Liver (tissue), 9 donors: ENCODE measurements around the gene ELF1. TPM values are rescaled to one million over a fixed set of nuclear protein-coding genes. Genes with fewer than 3 reads are reported as not detected.
A peak's percentile ranks its signal among the peaks of the same experiment; 100 is the strongest.

Experiments
- DNase-seq: peaks from one replicate; pipeline ENCODE4 v3.0.0-alpha.2; 2017; ENCODE audit warnings: low spot score
- H3K27ac ChIP-seq, 2 donors: one replicate each; pipeline ENCODE4 v1.7.0; 2013; ENCODE audit warnings: inconsistent platforms in 2 of 2, low read length in 2 of 2, control low read depth in 1 of 2, low read depth in 1 of 2, mild to moderate bottlenecking in 1 of 2
- H3K27me3 ChIP-seq, 4 donors: one replicate each; pipeline versions ENCODE4 v1.6.1 to v1.7.0; 2013; ENCODE audit warnings: low read length in 3 of 4, inconsistent platforms in 1 of 4, mild to moderate bottlenecking in 1 of 4, moderate library complexity in 1 of 4; ENCODE audit not compliant: control insufficient read depth in 4 of 4, insufficient read depth in 4 of 4
- H3K36me3 ChIP-seq, 4 donors: one replicate each; pipeline versions ENCODE4 v1.6.1 to v1.7.0; 2013; ENCODE audit warnings: low read length in 3 of 4, mild to moderate bottlenecking in 3 of 4, low read depth in 1 of 4, moderate library complexity in 1 of 4; ENCODE audit not compliant: control insufficient read depth in 4 of 4, insufficient read depth in 3 of 4
- H3K4me1 ChIP-seq, 4 donors: one replicate each; pipeline versions ENCODE4 v1.6.1 to v1.7.0; 2013; ENCODE audit warnings: low read length in 3 of 4, mild to moderate bottlenecking in 3 of 4, moderate library complexity in 1 of 4; ENCODE audit not compliant: control insufficient read depth in 4 of 4, insufficient read depth in 4 of 4
- H3K4me3 ChIP-seq, 3 donors: one replicate each; pipeline versions ENCODE4 v1.6.1 to v1.7.0; 2013; ENCODE audit warnings: low read length in 3 of 3, control low read depth in 1 of 3, low read depth in 1 of 3, mild to moderate bottlenecking in 1 of 3
- H3K9ac ChIP-seq, 2 donors: one replicate each; pipeline ENCODE4 v1.7.0; 2013; ENCODE audit warnings: low read length in 2 of 2, mild to moderate bottlenecking in 2 of 2, moderate library complexity in 2 of 2, control low read depth in 1 of 2, low read depth in 1 of 2
- H3K9me3 ChIP-seq, 4 donors: one replicate each; pipeline versions ENCODE4 v1.6.1 to v1.7.0; 2013; ENCODE audit warnings: low read length in 3 of 4; ENCODE audit not compliant: control insufficient read depth in 4 of 4
- ATF3 ChIP-seq: IDR thresholded peaks from 2 replicates; pipeline ENCODE4 v1.6.1; 2016; ENCODE audit warnings: antibody characterized with exemption
- EGR1 ChIP-seq, 2 donors: IDR thresholded peaks; 2 replicates each; pipeline ENCODE4 v1.6.1; 2016 to 2018; ENCODE audit warnings: antibody characterized with exemption in 2 of 2, low read depth in 2 of 2
- FOXA1 ChIP-seq: IDR thresholded peaks from 2 replicates; pipeline ENCODE4 v1.6.1; 2016; ENCODE audit warnings: antibody characterized with exemption
- FOXA2 ChIP-seq: IDR thresholded peaks from 2 replicates; pipeline ENCODE4 v1.6.1; 2016; ENCODE audit warnings: antibody characterized with exemption
- GABPA ChIP-seq, 2 donors: IDR thresholded peaks in 1 of 2; conservative IDR thresholded peaks in 1 of 2; 2 replicates each; pipeline ENCODE4 v1.6.1; 2016; ENCODE audit warnings: antibody characterized with exemption in 2 of 2, mild to moderate bottlenecking in 1 of 2, moderate library complexity in 1 of 2
- HNF4A ChIP-seq, 2 donors: conservative IDR thresholded peaks; 2 replicates each; pipeline ENCODE4 v1.6.1; 2016; ENCODE audit warnings: antibody characterized with exemption in 2 of 2, mild to moderate bottlenecking in 2 of 2
- HNF4G ChIP-seq: IDR thresholded peaks from 2 replicates; pipeline ENCODE4 v1.6.1; 2016; ENCODE audit warnings: antibody characterized with exemption
- JUND ChIP-seq, 2 donors: IDR thresholded peaks; 2 replicates each; pipeline ENCODE4 v1.6.1; 2016; ENCODE audit warnings: antibody characterized with exemption in 2 of 2
- RAD21 ChIP-seq, 2 donors: IDR thresholded peaks; 2 replicates each; pipeline ENCODE4 v1.6.1; 2016; ENCODE audit warnings: antibody characterized with exemption in 2 of 2, mild to moderate bottlenecking in 2 of 2
- REST ChIP-seq: IDR thresholded peaks from 2 replicates; pipeline ENCODE4 v1.6.1; 2016; ENCODE audit warnings: antibody characterized with exemption, mild to moderate bottlenecking
- RXRA ChIP-seq, 2 donors: IDR thresholded peaks; 2 replicates each; pipeline ENCODE4 v1.6.1; 2017 to 2018; ENCODE audit warnings: antibody characterized with exemption in 2 of 2, mild to moderate bottlenecking in 1 of 2
- SP1 ChIP-seq: IDR thresholded peaks from 2 replicates; pipeline ENCODE4 v1.6.1; 2018; ENCODE audit warnings: antibody characterized with exemption, mild to moderate bottlenecking
- TAF1 ChIP-seq: conservative IDR thresholded peaks from 2 replicates; pipeline ENCODE4 v1.6.1; 2016; ENCODE audit warnings: antibody characterized with exemption, mild to moderate bottlenecking
- YY1 ChIP-seq: IDR thresholded peaks from 2 replicates; pipeline ENCODE4 v1.6.1; 2016; ENCODE audit warnings: antibody characterized with exemption, mild to moderate bottlenecking
- WGBS: extraction: QIAGEN DNeasy Blood & Tissue Kit; methylation state at CpG from one replicate; pipeline ENCODE4 v1.1.7; 2013; 5-methylcytosine and 5-hydroxymethylcytosine counted together
- polyA plus RNA-seq, 2 donors: library from polyadenylated mRNA; stranded (reverse) in 1 of 2; unstranded in 1 of 2; fragments of 200-250 nt in 1 of 2; fragments of >200 nt in 1 of 2; fragmentation: Nextera tagmentation in 1 of 2; extraction: Ambion mirVana in 1 of 2; gene quantifications; one replicate each; pipeline versions ENCODE4 v1.2.1 to v1.2.3, GENCODE V29; 2013 to 2015
- total RNA-seq, 2 donors: library from RNA; depleted of rRNA; stranded (reverse); fragments of >200 nt; gene quantifications; one replicate each; pipeline ENCODE4 v1.2.3, GENCODE V29; 2014
- TF ChIP-seq, protein P1 (sequence below): fragments of 150-350 bp; IDR thresholded peaks from 2 replicates; pipeline ENCODE4 v1.5.1; 2017; ENCODE audit warnings: improper control_type of control experiment, low read depth, low read length; ENCODE audit not compliant: missing input control
- TF ChIP-seq, protein P2 (sequence below): IDR thresholded peaks from 2 replicates; pipeline ENCODE4 v1.6.1; 2016; ENCODE audit warnings: antibody characterized with exemption
- TF ChIP-seq, protein P3 (sequence below): IDR thresholded peaks from 2 replicates; pipeline ENCODE4 v1.6.1; 2016; ENCODE audit warnings: antibody characterized with exemption
- donor health status: healthy.
- donor health status: healthy.
- donor health status: healthy.
- donor health status: healthy.
- donor health status: healthy.

ELF1 gene
- total and polyA plus RNA-seq, 4 donors: 15.3 to 57.2 (median 26.5) TPM

DNA sequence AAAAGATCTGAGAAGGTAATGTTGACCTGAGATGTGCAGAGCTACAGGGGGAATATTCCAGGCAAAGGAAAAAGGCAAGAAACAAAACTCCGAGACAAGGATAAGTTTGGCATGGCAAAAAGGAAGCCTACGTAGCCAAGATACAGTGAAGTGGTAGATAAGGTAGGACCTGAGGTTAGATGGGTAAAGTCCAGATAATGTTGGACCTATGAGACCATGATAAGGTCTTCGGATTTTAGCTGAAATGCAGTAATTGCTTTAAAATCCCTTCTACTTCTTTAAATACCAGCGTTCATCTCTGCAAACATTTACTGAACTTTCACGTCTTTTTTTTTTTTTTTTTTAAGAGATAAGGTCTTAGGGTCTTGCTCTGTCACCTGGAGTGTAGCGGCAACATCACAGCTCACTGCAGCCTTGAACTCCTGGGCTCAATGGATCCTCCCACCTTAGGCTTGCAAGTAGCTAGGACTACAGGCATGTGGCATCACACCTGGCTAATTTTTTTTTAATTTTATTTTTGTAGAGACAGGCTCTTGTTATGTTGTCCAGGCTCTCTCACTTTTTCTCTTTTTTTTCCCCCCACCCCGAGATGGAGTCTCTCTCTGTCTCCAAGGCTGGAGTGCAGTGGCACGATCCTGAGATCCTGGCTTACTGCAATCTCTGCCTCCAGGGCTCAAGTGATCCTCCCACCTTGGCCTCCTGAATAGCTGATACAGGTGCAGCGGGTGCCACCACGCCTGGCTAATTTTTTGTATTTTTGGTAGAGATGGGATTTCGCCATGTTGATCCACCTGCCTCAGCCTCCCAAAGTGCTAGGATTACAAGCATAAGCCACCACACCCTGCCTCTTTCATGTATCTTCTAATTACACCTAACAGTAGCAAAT lies 38.0 kb upstream of the ELF1 start:
- H3K9ac ChIP-seq: no peak overlapping the region
- no peaks in the 10 kb centered on the region for H3K27me3 ChIP-seq
- 60% methylated on average over 11 of the region's 11 CpGs for WGBS
- DNase-seq: no peak
- no peak overlapping the region for H3K4me3 ChIP-seq
- no peaks in the 10 kb centered on the region for H3K36me3 ChIP-seq
- H3K27ac ChIP-seq: peak overlapping the region in 1 of 2 donors; percentile 19
- H3K9me3 ChIP-seq: no peaks in the 10 kb centered on the region
- TF ChIP-seq HNF4A (conservative IDR thresholded peaks at IDR 0.05) (peak; percentile 17 to 26), SP1 (no peak)
- peaks cover 10 to 61% (median 44%) of the 10 kb centered on the region in 4 donors for H3K4me1 ChIP-seq

- Histone ChIP-seq H3K9me3 (no peaks in the 10 kb centered on the region), H3K27ac (no peak overlapping the region), H3K4me3 (no peak overlapping the region), H3K36me3 (no peaks in the 10 kb centered on the region), H3K27me3 (no peaks in the 10 kb centered on the region), H3K4me1 (peaks cover 10 to 61% (median 46%) of the 10 kb centered on the region in 4 donors), H3K9ac (no peak overlapping the region)
- no peak for DNase-seq
- TF ChIP-seq REST (no peak), EGR1 (IDR thresholded peaks at IDR 0.05; ENCODE audit: low read depth in 2 of 2) (no peak), HNF4A (conservative IDR thresholded peaks at IDR 0.05) (no peak), SP1 (no peak), RXRA (IDR thresholded peaks at IDR 0.05) (no peak), FOXA1 (no peak), FOXA2 (no peak), GABPA (IDR thresholded peaks at IDR 0.05 in 1 of 2, conservative IDR thresholded peaks at IDR 0.05 in 1 of 2) (no peak), YY1 (no peak), RAD21 (IDR thresholded peaks at IDR 0.05) (no peak), JUND (IDR thresholded peaks at IDR 0.05) (no peak), HNF4G (no peak), ATF3 (no peak), TAF1 (no peak)
- TF ChIP-seq, protein P1, sequence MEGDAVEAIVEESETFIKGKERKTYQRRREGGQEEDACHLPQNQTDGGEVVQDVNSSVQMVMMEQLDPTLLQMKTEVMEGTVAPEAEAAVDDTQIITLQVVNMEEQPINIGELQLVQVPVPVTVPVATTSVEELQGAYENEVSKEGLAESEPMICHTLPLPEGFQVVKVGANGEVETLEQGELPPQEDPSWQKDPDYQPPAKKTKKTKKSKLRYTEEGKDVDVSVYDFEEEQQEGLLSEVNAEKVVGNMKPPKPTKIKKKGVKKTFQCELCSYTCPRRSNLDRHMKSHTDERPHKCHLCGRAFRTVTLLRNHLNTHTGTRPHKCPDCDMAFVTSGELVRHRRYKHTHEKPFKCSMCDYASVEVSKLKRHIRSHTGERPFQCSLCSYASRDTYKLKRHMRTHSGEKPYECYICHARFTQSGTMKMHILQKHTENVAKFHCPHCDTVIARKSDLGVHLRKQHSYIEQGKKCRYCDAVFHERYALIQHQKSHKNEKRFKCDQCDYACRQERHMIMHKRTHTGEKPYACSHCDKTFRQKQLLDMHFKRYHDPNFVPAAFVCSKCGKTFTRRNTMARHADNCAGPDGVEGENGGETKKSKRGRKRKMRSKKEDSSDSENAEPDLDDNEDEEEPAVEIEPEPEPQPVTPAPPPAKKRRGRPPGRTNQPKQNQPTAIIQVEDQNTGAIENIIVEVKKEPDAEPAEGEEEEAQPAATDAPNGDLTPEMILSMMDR: no peak
- TF ChIP-seq, protein P2, sequence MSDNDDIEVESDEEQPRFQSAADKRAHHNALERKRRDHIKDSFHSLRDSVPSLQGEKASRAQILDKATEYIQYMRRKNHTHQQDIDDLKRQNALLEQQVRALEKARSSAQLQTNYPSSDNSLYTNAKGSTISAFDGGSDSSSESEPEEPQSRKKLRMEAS: no peak
- TF ChIP-seq, protein P3, sequence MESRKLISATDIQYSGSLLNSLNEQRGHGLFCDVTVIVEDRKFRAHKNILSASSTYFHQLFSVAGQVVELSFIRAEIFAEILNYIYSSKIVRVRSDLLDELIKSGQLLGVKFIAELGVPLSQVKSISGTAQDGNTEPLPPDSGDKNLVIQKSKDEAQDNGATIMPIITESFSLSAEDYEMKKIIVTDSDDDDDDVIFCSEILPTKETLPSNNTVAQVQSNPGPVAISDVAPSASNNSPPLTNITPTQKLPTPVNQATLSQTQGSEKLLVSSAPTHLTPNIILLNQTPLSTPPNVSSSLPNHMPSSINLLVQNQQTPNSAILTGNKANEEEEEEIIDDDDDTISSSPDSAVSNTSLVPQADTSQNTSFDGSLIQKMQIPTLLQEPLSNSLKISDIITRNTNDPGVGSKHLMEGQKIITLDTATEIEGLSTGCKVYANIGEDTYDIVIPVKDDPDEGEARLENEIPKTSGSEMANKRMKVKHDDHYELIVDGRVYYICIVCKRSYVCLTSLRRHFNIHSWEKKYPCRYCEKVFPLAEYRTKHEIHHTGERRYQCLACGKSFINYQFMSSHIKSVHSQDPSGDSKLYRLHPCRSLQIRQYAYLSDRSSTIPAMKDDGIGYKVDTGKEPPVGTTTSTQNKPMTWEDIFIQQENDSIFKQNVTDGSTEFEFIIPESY: no peak
Observed at GRCh38 chr13:41056194-41056593, 37.1 kb upstream of the ELF1 start.
